Subcutaneous abdominal adipose tissue (tissue), 5 donors: Measurements from ENCODE around the gene RCOR3.
"Not testable (repeated sequence)": the region's sequence is repeated elsewhere in the genome, so short reads cannot be mapped to it uniquely, and the experiment has no call there.

Experiments
- H3K27ac ChIP-seq: one replicate; pipeline ENCODE4 v1.7.0; 2013; ENCODE audit warnings: low read depth, mild to moderate bottlenecking, inconsistent platforms, low read length, moderate library complexity
- H3K27me3 ChIP-seq, 5 donors: one replicate each; pipeline ENCODE4 v1.7.0; 2013; ENCODE audit warnings: low read length in 5 of 5, inconsistent platforms in 1 of 5; ENCODE audit not compliant: control insufficient read depth in 5 of 5, insufficient read depth in 4 of 5
- H3K36me3 ChIP-seq, 5 donors: one replicate each; pipeline ENCODE4 v1.7.0; 2013; ENCODE audit warnings: low read length in 5 of 5; ENCODE audit not compliant: control insufficient read depth in 5 of 5, insufficient read depth in 5 of 5
- H3K4me1 ChIP-seq, 5 donors: one replicate each; pipeline ENCODE4 v1.7.0; 2013; ENCODE audit warnings: low read length in 5 of 5, mild to moderate bottlenecking in 3 of 5, moderate library complexity in 1 of 5; ENCODE audit not compliant: control insufficient read depth in 5 of 5, insufficient read depth in 5 of 5
- H3K4me3 ChIP-seq, 5 donors: one replicate each; pipeline ENCODE4 v1.7.0; 2013; ENCODE audit warnings: low read length in 5 of 5, low read depth in 1 of 5
- H3K9ac ChIP-seq, 5 donors: one replicate each; pipeline ENCODE4 v1.7.0; 2013; ENCODE audit warnings: low read length in 5 of 5, mild to moderate bottlenecking in 4 of 5, moderate library complexity in 3 of 5
- H3K9me3 ChIP-seq, 5 donors: one replicate each; pipeline ENCODE4 v1.7.0; 2013; ENCODE audit warnings: low read length in 5 of 5; ENCODE audit not compliant: control insufficient read depth in 5 of 5
- donor health status: healthy.
- donor health status: healthy.
- donor health status: healthy.
- donor health status: healthy.
- donor health status: healthy.

The RCOR3 gene

DNA sequence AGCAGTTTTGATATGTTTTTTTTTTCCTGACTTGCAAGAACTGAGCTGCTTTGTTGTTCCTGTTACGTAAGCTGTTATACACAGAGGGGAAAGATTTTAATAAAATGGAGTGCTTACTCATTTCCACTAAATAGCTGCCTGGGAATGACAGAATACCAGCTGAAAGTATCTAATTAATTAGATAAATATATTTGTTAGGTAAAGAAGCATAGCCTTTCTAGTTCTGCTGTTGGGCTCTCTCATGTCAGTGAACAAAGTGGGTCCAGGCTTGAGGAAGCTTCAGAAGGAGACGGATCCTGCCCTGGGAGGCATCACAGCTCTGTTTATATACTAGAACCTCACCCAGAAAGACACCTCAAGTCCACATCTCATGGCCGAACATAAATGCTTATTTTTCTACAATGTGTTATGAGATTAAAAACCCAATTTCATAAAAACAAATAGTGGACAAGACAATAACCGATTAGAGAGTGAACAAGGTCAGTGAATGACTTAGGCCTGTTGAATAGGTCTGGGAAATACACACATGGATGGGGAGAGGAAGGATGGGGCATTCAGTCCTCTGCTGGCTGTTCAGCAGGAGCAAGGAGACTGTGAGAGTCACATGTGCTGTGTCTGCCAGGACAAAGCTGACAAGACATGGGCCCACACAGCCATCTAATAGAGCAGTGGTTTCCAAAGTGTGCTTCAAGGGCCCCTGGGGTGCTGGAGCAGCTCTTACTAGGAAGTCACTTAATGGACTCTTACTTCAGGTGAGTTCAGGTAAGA is 88.1 kb downstream of the RCOR3 start:
- Histone ChIP-seq H3K27me3 (no peaks in the 10 kb centered on the region), H3K4me3 (no peak overlapping the region), H3K9ac (no peak overlapping the region), H3K4me1 (peaks cover 0 to 5% (median 0%) of the 10 kb centered on the region in 5 donors), H3K27ac (no peak overlapping the region), H3K36me3 (peaks cover 0 to 2% (median 0%) of the 10 kb centered on the region in 5 donors), H3K9me3 (no peaks in the 10 kb centered on the region)

DNA sequence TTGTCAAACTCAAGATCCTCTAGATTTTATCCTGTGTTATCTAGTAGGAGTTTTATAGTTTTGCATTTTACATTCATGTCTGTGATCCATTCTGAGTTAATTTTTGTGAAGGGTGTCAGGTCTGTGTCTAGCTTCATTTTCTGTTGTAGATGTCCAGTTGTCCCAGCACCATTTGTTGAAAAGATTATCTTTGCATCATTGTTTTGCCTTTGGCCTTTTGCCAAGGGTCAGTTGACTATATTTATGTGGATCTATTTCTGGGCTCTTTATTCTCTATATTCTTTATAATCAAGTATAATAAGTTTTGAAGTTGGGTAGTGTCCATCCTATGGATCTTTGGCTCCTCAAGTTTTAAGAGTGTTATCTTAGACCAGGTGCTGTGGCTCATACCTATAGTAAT is 89.4 kb downstream of the RCOR3 start:
- Histone ChIP-seq H3K36me3 (peaks cover 0 to 6% (median 0%) of the 10 kb centered on the region in 5 donors), H3K4me3 (no peak overlapping the region), H3K9ac (no peak overlapping the region), H3K27ac (no peak overlapping the region), H3K4me1 (peaks cover 0 to 5% (median 0%) of the 10 kb centered on the region in 5 donors), H3K9me3 (no peaks in the 10 kb centered on the region), H3K27me3 (no peaks in the 10 kb centered on the region)

GRCh38 chr1:211349741-211350140 is 90.6 kb downstream of the RCOR3 start:
- Histone ChIP-seq H3K4me1 (no peaks in the 10 kb centered on the region), H3K4me3 (no peak overlapping the region), H3K36me3 (peaks cover 0 to 15% (median 3%) of the 10 kb centered on the region in 5 donors), H3K9me3 (no peaks in the 10 kb centered on the region), H3K27ac (no peak overlapping the region), H3K9ac (no peak overlapping the region), H3K27me3 (no peaks in the 10 kb centered on the region)

DNA sequence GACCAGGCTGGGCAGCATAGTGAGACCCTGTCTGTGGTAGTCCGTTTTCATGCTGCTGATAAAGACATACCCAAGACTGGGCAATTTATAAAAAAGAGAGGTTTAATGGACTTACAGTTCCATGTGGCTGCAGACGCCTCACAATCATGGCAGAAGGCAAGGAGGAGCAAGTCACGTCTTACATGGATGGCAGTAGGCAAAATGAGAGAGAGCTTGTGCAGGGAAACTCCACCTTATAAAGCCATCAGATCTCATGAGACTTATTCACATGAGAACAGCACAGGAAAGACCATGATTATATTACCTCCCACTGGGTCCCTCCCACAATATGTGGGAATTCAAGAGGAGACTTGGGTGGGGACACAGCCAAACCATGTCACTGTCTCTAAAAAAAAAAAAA is 92.9 kb downstream of the RCOR3 start:
- not testable (repeated sequence) for H3K9ac ChIP-seq, H3K9me3 ChIP-seq, H3K27me3 ChIP-seq, H3K4me1 ChIP-seq, H3K4me3 ChIP-seq, H3K27ac ChIP-seq
- H3K36me3 ChIP-seq = peaks cover 0 to 28% (median 6%) of the 10 kb centered on the region in 5 donors

- Histone ChIP-seq H3K9me3 (no peaks in the 10 kb centered on the region), H3K27me3 (no peaks in the 10 kb centered on the region), H3K4me1 (no peaks in the 10 kb centered on the region), H3K4me3 (no peak overlapping the region), H3K9ac (no peak overlapping the region), H3K36me3 (peaks cover 0 to 31% (median 6%) of the 10 kb centered on the region in 5 donors), H3K27ac (no peak overlapping the region)
Observed at GRCh38 chr1:211352465-211352864, 93.3 kb downstream of the RCOR3 start.

DNA sequence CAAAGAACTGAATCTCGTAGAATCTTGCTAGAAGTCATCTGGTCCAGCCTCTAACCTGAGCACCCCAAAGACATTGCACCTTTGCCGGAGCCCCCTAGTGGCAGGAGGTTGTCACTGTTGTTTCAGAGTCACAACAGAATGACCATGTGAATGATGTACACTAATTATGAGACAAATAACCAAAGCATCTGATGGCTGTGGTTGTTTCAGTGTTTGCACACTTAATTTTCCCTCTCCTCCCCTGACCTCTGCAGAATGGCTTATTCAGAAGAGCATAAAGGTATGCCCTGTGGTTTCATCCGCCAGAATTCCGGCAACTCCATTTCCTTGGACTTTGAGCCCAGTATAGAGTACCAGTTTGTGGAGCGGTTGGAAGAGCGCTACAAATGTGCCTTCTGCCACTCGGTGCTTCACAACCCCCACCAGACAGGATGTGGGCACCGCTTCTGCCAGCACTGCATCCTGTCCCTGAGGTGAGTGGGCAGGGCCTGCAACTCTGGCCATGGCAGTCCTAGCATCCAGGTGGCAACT is 93.9 kb downstream of the RCOR3 start:
- no peak overlapping the region for H3K4me3 ChIP-seq
- no peaks in the 10 kb centered on the region for H3K4me1 ChIP-seq
- no peak overlapping the region for H3K9ac ChIP-seq
- no peaks in the 10 kb centered on the region for H3K9me3 ChIP-seq
- H3K27ac ChIP-seq = no peak overlapping the region
- no peaks in the 10 kb centered on the region for H3K27me3 ChIP-seq
- H3K36me3 ChIP-seq = peaks cover 0 to 34% (median 6%) of the 10 kb centered on the region in 5 donors

DNA sequence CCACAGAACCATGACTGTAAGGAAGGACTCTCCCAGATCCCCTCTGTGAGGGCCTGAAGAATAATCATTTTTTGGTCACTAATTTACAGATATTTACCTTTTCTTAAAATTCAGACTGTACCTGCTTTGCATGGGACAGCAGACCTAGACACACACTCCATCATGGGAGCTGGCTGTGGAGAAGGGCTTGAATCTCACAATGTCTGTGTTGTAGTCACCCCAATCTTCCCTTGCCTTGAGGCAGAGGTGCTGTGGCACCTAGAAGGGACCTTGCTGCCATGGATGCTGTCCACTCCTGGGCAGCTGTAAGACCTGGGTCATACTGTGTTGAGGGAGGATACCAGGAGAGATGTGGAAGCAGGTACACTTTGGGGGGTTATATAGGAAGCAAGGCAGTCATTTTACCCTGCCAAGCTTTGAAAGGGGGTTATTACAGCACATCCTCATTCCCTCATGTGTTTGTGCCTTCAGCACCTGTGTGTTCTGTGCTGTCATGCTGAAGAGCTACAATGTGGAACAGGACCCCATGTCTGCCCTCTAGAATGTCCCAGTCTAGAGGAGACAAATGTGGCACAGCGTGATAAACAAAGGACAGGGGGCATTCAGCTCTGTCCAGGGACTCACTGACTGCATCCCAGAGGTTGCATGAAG is 94.5 kb downstream of the RCOR3 start:
- Histone ChIP-seq H3K36me3 (peaks cover 0 to 34% (median 6%) of the 10 kb centered on the region in 5 donors), H3K9me3 (no peaks in the 10 kb centered on the region), H3K27me3 (no peaks in the 10 kb centered on the region), H3K27ac (no peak overlapping the region), H3K9ac (no peak overlapping the region), H3K4me3 (no peak overlapping the region), H3K4me1 (no peaks in the 10 kb centered on the region)

GRCh38 chr1:211355873-211356272 is 96.7 kb downstream of the RCOR3 start:
- Histone ChIP-seq H3K27me3 (no peaks in the 10 kb centered on the region), H3K4me1 (no peaks in the 10 kb centered on the region), H3K9ac (no peak overlapping the region), H3K36me3 (peaks cover 8 to 47% (median 21%) of the 10 kb centered on the region in 5 donors), H3K4me3 (no peak overlapping the region), H3K27ac (no peak overlapping the region), H3K9me3 (no peaks in the 10 kb centered on the region)

GRCh38 chr1:211356723-211357407 is 97.7 kb downstream of the RCOR3 start:
- Histone ChIP-seq H3K9ac (no peak overlapping the region), H3K36me3 (peaks cover 10 to 47% (median 22%) of the 10 kb centered on the region in 5 donors), H3K27me3 (no peaks in the 10 kb centered on the region), H3K9me3 (no peaks in the 10 kb centered on the region), H3K27ac (no peak overlapping the region), H3K4me3 (no peak overlapping the region), H3K4me1 (no peaks in the 10 kb centered on the region)

DNA sequence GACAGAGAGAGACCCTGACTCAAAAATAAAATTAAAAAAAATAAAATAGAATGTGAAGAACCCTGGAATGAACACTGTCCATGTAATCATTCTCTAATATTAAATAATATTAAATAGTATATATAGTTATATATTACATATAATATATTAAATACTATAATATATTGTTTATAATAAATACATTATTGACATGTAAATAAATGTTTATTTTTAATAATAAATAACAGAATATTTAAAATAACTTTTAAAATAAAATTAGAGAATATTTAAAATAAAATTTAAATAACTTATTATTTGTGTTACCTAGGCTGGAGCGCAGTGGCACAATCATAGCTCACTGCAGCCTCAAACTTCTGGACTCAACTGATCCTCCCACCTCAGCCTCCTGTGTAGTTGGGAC is 99.5 kb downstream of the RCOR3 start:
- Histone ChIP-seq H3K36me3 (peaks cover 10 to 41% (median 22%) of the 10 kb centered on the region in 5 donors), H3K27ac (no peak overlapping the region), H3K9ac (no peak overlapping the region)

More for the DNA sequence above, 99.5 kb downstream of the RCOR3 start:
- no peaks in the 10 kb centered on the region for H3K27me3 ChIP-seq
- H3K9me3 ChIP-seq = no peaks in the 10 kb centered on the region
- no peak overlapping the region for H3K4me3 ChIP-seq
- H3K4me1 ChIP-seq = no peaks in the 10 kb centered on the region
